Fibroblast of the aortic adventitia (primary cell): Measurements from ENCODE around the gene CYP26B1. TPM values are rescaled to one million over a fixed set of nuclear protein-coding genes. Genes with fewer than 3 reads are reported as not detected.

Source experiments
- DNase-seq: peaks from one replicate; pipeline ENCODE4 v3.0.0-alpha.2; 2010; ENCODE audit warnings: low read depth
- H3K4me3 ChIP-seq: 2 replicates; pipeline ENCODE4 v1.5.1; 2011; ENCODE audit warnings: low read depth, mild to moderate bottlenecking, control low read depth, low read length, moderate library complexity
- CTCF ChIP-seq: IDR thresholded peaks from 2 replicates; pipeline ENCODE4 v1.5.1; 2011; ENCODE audit warnings: mild to moderate bottlenecking, low read length, control low read depth, inconsistent platforms; ENCODE audit not compliant: insufficient read depth
- total RNA-seq: library from RNA; depleted of rRNA; stranded (reverse); fragments of >200 nt; gene quantifications from 2 replicates; pipeline ENCODE4 v1.2.3, GENCODE V29; 2012; ENCODE audit warnings: low replicate concordance

The CYP26B1 gene
- total RNA-seq, 1 donor: 2.5 TPM

GRCh38 chr2:72145658-72146329 is 1.9 kb downstream of the CYP26B1 start:
- DNase-seq: no peak
- peak overlapping the region; percentile 41 for H3K4me3 ChIP-seq
- TF ChIP-seq CTCF: no peak

- TF ChIP-seq CTCF: no peak
- peak overlapping the region; percentile 41 for H3K4me3 ChIP-seq
- DNase-seq: no peak
Measured at GRCh38 chr2:72145289-72145657, 2.4 kb downstream of the CYP26B1 start.

DNA sequence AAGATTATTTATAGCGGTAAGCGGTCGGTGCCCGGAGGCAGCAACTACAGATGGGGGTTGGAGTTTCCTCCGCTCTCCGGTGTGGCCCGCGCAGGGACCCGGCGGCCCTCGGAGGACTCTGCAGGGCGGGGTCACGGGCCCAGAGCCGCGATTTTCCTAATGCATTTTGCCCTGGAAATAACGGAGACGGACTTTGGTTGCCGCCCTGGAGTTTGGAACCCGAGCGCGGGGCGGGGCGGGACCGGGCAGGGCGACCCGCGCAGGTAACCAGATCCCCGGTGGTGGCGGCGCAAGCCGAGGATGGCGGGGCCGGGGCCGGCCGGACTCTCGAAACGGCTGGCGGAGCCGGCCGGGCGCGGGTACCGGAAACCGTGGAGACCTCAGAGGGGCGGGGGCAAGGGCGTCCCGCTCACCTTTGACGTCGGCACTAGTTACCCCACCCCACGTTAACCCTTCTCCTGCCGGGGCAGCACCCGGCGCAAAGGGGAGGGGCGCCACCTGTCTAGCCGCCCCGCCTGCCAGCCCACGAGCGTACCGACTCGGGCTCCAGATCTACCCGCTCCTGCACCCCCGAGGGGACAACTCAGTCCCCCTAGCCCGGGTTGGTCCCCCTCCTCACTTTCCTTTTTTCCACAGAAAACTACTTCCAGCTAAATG is 2.9 kb downstream of the CYP26B1 start:
- DNase-seq: no peak
- no peak for TF ChIP-seq CTCF
- peak overlapping the region; percentile 41 for H3K4me3 ChIP-seq

GRCh38 chr2:72144274-72144631 is 3.4 kb downstream of the CYP26B1 start:
- TF ChIP-seq CTCF: no peak
- no peak for DNase-seq
- no peak overlapping the region for H3K4me3 ChIP-seq

GRCh38 chr2:72143441-72144273 is 4.0 kb downstream of the CYP26B1 start:
- DNase-seq: no peak
- no peak for TF ChIP-seq CTCF
- H3K4me3 ChIP-seq: no peak overlapping the region

DNA sequence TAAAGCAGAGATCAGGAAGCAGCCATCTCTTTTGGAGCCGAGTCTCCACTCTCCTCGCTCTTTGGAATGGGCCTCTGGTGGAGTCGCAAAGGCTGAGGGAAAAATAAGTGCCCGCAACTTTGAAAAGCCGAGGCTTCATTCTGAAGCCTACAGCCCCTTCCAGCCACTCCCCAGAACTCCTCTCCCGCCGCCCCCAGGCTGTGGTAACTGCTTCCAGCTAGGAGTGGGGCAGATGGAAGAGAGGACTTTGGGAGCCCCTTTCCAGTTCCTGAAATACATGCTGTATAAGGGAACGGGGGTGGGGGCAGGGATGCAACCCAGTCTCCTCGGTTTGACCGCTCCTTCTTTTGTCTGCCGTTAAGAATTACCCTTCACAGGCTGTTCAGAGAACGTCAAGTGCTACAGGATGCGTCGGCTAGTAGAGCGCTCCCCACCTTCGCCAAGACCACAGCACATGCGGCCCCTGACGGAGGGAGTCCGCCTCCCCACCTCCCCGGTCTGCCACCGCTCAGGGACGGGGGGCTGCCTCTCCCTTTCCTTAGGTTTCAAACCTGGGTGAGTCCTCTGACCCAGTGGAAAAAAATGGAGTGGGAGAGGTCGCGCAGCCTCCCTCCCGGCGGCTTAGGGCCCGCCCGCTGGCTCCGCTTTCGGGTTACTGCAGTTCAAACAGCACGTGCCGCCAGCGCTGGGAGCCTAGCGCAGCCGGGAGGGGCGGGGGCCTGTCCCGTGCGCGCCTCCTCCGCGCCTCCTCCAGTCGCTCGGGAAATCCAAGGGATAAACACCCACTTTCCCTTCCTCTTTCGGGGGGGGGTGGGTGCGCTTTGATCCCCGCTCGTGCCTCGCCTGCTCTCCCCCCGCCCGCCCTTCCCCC is 4.9 kb downstream of the CYP26B1 start:
- no peak for TF ChIP-seq CTCF
- H3K4me3 ChIP-seq: no peak overlapping the region
- no peak for DNase-seq
